HL-60 (cell line): Measurements from ENCODE around the gene TESK2.

Experiments
- CTCF ChIP-seq: IDR thresholded peaks from one replicate; pipeline ENCODE4 v1.5.1; 2011; ENCODE audit warnings: low read length, control low read depth, inconsistent platforms; ENCODE audit not compliant: insufficient read depth
- POLR2AphosphoS5 ChIP-seq: IDR thresholded peaks from 2 replicates; pipeline ENCODE4 v1.6.1; 2012; ENCODE audit warnings: low read depth
- REST ChIP-seq: IDR thresholded peaks from 2 replicates; pipeline ENCODE4 v1.6.1; 2012; ENCODE audit warnings: low read depth; ENCODE audit not compliant: insufficient replicate concordance

- peak; percentile 79 for TF ChIP-seq CTCF
- no peak for TF ChIP-seq REST
- no peak for TF ChIP-seq POLR2AphosphoS5
Measured at GRCh38 chr1:45299981-45300668, 190.8 kb downstream of the TESK2 start.
